ENCODE results near the gene TMEM33. TPM values are rescaled to one million over a fixed set of nuclear protein-coding genes. Genes with fewer than 3 reads are reported as not detected.

TMEM33 gene
- total RNA-seq, 1 experiment from 2014 or later, result 48.1 TPM

DNA sequence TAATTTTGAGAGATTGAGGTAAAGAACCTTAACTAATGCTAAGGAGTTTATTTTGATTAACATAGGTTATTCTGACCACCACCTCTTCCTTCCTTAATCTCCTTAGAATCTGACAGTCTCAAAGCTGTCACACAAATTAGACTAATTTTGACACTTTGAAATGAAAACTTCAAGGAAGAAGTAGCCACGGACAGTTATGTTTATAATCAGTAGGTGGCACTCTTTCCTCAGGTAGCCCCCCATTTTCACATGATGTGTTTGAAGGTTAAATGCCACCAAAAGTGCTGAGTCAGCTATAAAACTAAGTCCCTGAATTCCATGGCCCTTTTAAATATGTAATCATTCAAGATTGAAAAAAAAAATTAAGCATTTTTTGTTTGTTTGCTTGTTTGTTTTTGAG lies 22.4 kb downstream of the TMEM33 start:
- H3K4me1 ChIP-seq (ENCODE audit: control insufficient read depth, insufficient read depth, low read length), result no peaks in the 10 kb centered on the region
- no peak overlapping the region for H3K27ac ChIP-seq (ENCODE audit: low read length)
- DNase-seq (ENCODE audit: low read depth, low spot score), result no peak
- no peak for ATAC-seq
- in situ Hi-C loops (cut with HindIII; ENCODE audit: low pct_unique_long_range_greater_than_20kb, low sequenced_read_pairs), result no loop called here
- no peaks in the 10 kb centered on the region for H3K9me3 ChIP-seq (ENCODE audit: control insufficient read depth, insufficient read depth, low read depth, low read length)
- TSS peak; percentile 47 for BruUV-seq (replicated peaks)
- TF ChIP-seq, protein P1, sequence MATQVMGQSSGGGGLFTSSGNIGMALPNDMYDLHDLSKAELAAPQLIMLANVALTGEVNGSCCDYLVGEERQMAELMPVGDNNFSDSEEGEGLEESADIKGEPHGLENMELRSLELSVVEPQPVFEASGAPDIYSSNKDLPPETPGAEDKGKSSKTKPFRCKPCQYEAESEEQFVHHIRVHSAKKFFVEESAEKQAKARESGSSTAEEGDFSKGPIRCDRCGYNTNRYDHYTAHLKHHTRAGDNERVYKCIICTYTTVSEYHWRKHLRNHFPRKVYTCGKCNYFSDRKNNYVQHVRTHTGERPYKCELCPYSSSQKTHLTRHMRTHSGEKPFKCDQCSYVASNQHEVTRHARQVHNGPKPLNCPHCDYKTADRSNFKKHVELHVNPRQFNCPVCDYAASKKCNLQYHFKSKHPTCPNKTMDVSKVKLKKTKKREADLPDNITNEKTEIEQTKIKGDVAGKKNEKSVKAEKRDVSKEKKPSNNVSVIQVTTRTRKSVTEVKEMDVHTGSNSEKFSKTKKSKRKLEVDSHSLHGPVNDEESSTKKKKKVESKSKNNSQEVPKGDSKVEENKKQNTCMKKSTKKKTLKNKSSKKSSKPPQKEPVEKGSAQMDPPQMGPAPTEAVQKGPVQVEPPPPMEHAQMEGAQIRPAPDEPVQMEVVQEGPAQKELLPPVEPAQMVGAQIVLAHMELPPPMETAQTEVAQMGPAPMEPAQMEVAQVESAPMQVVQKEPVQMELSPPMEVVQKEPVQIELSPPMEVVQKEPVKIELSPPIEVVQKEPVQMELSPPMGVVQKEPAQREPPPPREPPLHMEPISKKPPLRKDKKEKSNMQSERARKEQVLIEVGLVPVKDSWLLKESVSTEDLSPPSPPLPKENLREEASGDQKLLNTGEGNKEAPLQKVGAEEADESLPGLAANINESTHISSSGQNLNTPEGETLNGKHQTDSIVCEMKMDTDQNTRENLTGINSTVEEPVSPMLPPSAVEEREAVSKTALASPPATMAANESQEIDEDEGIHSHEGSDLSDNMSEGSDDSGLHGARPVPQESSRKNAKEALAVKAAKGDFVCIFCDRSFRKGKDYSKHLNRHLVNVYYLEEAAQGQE (IDR thresholded peaks at IDR 0.05; ENCODE audit: insufficient read depth in 1 of 2, low read depth in 2 of 2, low read length in 1 of 2), result no peak
- TF ChIP-seq, protein P2, sequence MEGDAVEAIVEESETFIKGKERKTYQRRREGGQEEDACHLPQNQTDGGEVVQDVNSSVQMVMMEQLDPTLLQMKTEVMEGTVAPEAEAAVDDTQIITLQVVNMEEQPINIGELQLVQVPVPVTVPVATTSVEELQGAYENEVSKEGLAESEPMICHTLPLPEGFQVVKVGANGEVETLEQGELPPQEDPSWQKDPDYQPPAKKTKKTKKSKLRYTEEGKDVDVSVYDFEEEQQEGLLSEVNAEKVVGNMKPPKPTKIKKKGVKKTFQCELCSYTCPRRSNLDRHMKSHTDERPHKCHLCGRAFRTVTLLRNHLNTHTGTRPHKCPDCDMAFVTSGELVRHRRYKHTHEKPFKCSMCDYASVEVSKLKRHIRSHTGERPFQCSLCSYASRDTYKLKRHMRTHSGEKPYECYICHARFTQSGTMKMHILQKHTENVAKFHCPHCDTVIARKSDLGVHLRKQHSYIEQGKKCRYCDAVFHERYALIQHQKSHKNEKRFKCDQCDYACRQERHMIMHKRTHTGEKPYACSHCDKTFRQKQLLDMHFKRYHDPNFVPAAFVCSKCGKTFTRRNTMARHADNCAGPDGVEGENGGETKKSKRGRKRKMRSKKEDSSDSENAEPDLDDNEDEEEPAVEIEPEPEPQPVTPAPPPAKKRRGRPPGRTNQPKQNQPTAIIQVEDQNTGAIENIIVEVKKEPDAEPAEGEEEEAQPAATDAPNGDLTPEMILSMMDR (IDR thresholded peaks at IDR 0.05), result peak; percentile 59; the same call in 1 of the 2 replicates
- no peak for TF ChIP-seq POLR2AphosphoS5 (IDR thresholded peaks at IDR 0.05; ENCODE audit: low read depth, low read length)
- no peak overlapping the region for H3K4me3 ChIP-seq (ENCODE audit: low read depth in 2 of 2, low read length in 2 of 2)
- H3K36me3 ChIP-seq (ENCODE audit: control insufficient read depth, insufficient read depth, low read length), result peaks cover 2% of the 10 kb centered on the region; the same call in 1 of the 2 replicates
- ChIA-PET POLR2A (no interaction called here), CTCF (no interaction called here)
- H3K27me3 ChIP-seq (ENCODE audit: control insufficient read depth, insufficient read depth, low read length), result no peaks in the 10 kb centered on the region
- intact Hi-C loops (cut with micrococcal nuclease; ENCODE audit: unreplicated experiment), result loop anchor here (2.0 kb wide), 1 partner anchor 561 kb away; no protein-coding TSS in a partner anchor

DNA sequence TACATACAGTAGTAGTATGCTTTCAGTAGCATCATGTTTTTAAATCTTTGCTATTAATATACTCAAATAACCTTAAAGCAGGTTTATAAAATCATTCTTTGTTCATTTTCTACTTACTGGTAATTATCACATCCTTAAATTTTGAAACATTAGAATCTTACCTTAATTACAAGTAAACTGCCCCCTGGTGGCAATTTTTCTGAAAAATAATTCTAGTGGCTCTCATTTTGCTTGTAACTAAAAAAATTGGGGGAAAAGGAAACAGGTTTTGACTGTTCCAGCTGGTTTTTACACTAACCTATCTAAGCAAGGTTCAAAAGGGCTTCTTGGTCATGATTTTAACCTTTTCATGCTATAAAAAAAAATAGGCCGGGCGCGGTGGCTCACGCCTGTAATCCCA lies 27.9 kb downstream of the TMEM33 start:
- POLR2A ChIA-PET, result no interaction called here
- in situ Hi-C loops (cut with HindIII; ENCODE audit: low pct_unique_long_range_greater_than_20kb, low sequenced_read_pairs), result no loop called here
- BruUV-seq (replicated peaks), result no TSS peak
- TF ChIP-seq, protein P2 (IDR thresholded peaks at IDR 0.05), result peak; percentile 52; the same call in 1 of the 2 replicates
- TF ChIP-seq TCF7L2 (IDR thresholded peaks at IDR 0.05; ENCODE audit: low read depth, low read length), result no peak
- ATAC-seq, result no peak
- H3K9me3 ChIP-seq (ENCODE audit: control insufficient read depth, insufficient read depth, low read depth, low read length), result no peaks in the 10 kb centered on the region
- no peak for DNase-seq (ENCODE audit: low read depth, low spot score)
- no peaks in the 10 kb centered on the region for H3K36me3 ChIP-seq (ENCODE audit: control insufficient read depth, insufficient read depth, low read length)
- H3K27me3 ChIP-seq (ENCODE audit: control insufficient read depth, insufficient read depth, low read length), result no peaks in the 10 kb centered on the region
- H3K4me1 ChIP-seq (ENCODE audit: control insufficient read depth, insufficient read depth, low read length), result no peaks in the 10 kb centered on the region
- H3K27ac ChIP-seq (ENCODE audit: low read length), result no peak overlapping the region
- H3K4me3 ChIP-seq (ENCODE audit: low read depth in 2 of 2, low read length in 2 of 2), result no peak overlapping the region
- intact Hi-C loops (cut with micrococcal nuclease; ENCODE audit: unreplicated experiment), result no loop called here
- CTCF ChIA-PET, result interaction anchor here (0.5 to 0.7 kb wide), 2 partner anchors 10 to 168 kb away, joined by 3 to 6 read pairs; no protein-coding TSS in a partner anchor

DNA sequence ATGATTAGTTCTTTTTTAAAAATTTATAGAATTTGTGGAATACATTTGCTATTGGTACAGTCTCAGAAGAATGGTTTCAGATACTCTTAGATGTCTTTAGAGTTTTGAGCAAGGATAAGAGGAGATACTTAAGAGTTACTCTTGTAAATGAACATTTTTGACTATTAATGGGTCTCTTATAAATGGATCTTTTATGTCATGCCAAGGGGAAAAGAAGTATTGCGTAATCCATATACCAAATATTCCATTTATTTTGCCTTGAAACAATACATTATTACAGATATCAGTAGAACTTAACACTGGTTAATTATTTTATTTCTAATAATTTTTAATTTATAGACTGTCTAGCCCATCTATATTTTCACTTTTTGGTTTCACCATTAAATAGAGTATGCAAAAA lies 29.2 kb downstream of the TMEM33 start:
- DNase-seq (ENCODE audit: low read depth, low spot score) (no peak), ATAC-seq (no peak)
- Histone ChIP-seq H3K27me3 (ENCODE audit: control insufficient read depth, insufficient read depth, low read length) (no peaks in the 10 kb centered on the region), H3K36me3 (ENCODE audit: control insufficient read depth, insufficient read depth, low read length) (no peaks in the 10 kb centered on the region), H3K27ac (ENCODE audit: low read length) (no peak overlapping the region), H3K4me3 (ENCODE audit: low read depth in 2 of 2, low read length in 2 of 2) (no peak overlapping the region), H3K9me3 (ENCODE audit: control insufficient read depth, insufficient read depth, low read depth, low read length) (no peaks in the 10 kb centered on the region), H3K4me1 (ENCODE audit: control insufficient read depth, insufficient read depth, low read length) (no peaks in the 10 kb centered on the region)
- TF ChIP-seq POLR2AphosphoS5 (IDR thresholded peaks at IDR 0.05; ENCODE audit: low read depth, low read length), result no peak
- TF ChIP-seq, protein P1 (IDR thresholded peaks at IDR 0.05; ENCODE audit: insufficient read depth in 1 of 2, low read depth in 2 of 2, low read length in 1 of 2), result no peak
- TF ChIP-seq, protein P2 (IDR thresholded peaks at IDR 0.05), result no peak
- no peak for TF ChIP-seq SIN3A (IDR thresholded peaks at IDR 0.05; ENCODE audit: borderline replicate concordance, insufficient read depth, low read depth, low read length)
- no peak for TF ChIP-seq TCF7L2 (IDR thresholded peaks at IDR 0.05; ENCODE audit: low read depth, low read length)
- in situ Hi-C loops (cut with HindIII; ENCODE audit: low pct_unique_long_range_greater_than_20kb, low sequenced_read_pairs), result no loop called here
- CTCF ChIA-PET, result no interaction called here
- intact Hi-C loops (cut with micrococcal nuclease; ENCODE audit: unreplicated experiment), result no loop called here
- POLR2A ChIA-PET, result no interaction called here
- no TSS peak for BruUV-seq (replicated peaks)

All from Panc1 (cell line).